BE2C (cell line): Measurements from ENCODE around the gene TAPBP.

Experiments
- DNase-seq: peaks from one replicate; pipeline ENCODE4 v3.0.0-alpha.2; 2020
- H3K27me3 ChIP-seq: fragments of 250-450 bp; sonication (Bioruptor Pico); 2 replicates; pipeline ENCODE4 v1.5.1; 2020; ENCODE audit warnings: mild to moderate bottlenecking
- H3K36me3 ChIP-seq: fragments of 250-450 bp; sonication (Bioruptor Pico); 2 replicates; pipeline ENCODE4 v1.5.1; 2020; ENCODE audit warnings: mild to moderate bottlenecking
- H3K4me1 ChIP-seq: fragments of 250-450 bp; sonication (Bioruptor Pico); 2 replicates; pipeline ENCODE4 v1.5.1; 2020
- H3K4me3 ChIP-seq: 2 replicates; pipeline ENCODE4 v1.5.1; 2011; ENCODE audit warnings: low read depth, low read length
- H3K9me3 ChIP-seq: fragments of 250-450 bp; sonication (Bioruptor Pico); 2 replicates; pipeline ENCODE4 v1.5.1; 2020
- CTCF ChIP-seq: IDR thresholded peaks from 2 replicates; pipeline ENCODE4 v1.5.1; 2012; ENCODE audit warnings: mild to moderate bottlenecking, low read depth, low read length

Gene TAPBP

GRCh38 chr6:33333666-33334065, 19.8 kb upstream of the TAPBP start:
- TF ChIP-seq CTCF: no peak
- no peaks in the 10 kb centered on the region for H3K36me3 ChIP-seq
- H3K4me1 ChIP-seq: no peaks in the 10 kb centered on the region
- H3K4me3 ChIP-seq: no peak overlapping the region
- no peaks in the 10 kb centered on the region for H3K27me3 ChIP-seq
- no peak for DNase-seq
- H3K9me3 ChIP-seq: no peaks in the 10 kb centered on the region

DNA sequence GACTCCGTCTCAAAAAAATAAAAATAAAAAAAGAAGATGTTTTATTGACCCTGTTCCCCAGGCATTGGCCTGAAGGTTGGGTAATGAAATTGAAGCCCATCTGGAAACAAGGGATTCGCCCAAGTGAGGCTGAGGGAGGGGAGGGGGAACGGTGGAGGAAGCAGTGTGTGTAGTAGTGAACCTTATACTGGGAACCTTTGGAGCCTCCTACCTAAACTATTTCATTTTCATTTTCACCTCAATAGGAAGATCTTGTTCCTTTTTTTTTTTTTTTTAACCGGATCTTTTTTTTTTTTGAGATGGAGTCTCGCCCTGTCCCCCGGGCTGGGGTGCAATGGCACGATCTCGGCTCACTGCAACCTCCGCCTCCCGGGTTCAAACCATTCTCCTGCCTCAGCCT, 16.9 kb upstream of the TAPBP start:
- no peak for TF ChIP-seq CTCF
- DNase-seq: no peak
- Histone ChIP-seq H3K9me3 (no peaks in the 10 kb centered on the region), H3K4me1 (no peaks in the 10 kb centered on the region), H3K27me3 (no peaks in the 10 kb centered on the region), H3K4me3 (no peak overlapping the region), H3K36me3 (no peaks in the 10 kb centered on the region)

GRCh38 chr6:33329058-33329457, 15.2 kb upstream of the TAPBP start:
- H3K36me3 ChIP-seq: no peaks in the 10 kb centered on the region
- H3K9me3 ChIP-seq: no peaks in the 10 kb centered on the region
- no peak for DNase-seq
- H3K4me1 ChIP-seq: no peaks in the 10 kb centered on the region
- H3K4me3 ChIP-seq: no peak overlapping the region
- no peak for TF ChIP-seq CTCF
- no peaks in the 10 kb centered on the region for H3K27me3 ChIP-seq

DNA sequence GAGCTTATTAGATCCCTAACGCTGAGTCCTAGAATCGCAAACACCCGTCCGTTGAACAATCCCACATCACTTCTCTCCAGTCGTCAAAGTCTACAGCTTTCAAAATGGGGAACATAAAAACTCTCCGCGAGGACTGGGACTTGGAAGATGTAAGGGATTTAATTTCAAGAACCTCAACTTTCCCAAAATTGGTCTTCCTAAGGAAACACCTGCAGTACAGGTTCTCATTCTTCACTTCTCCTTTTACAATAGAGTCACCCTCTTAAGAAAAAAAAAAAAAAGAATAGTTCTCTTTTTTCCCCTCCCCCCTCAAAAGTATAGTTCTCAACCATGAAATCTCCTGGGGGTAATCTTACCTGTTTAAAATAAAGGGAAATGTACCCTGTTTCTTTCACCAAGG, 10.2 kb upstream of the TAPBP start:
- H3K27me3 ChIP-seq: no peaks in the 10 kb centered on the region
- H3K36me3 ChIP-seq: peaks cover 24% of the 10 kb centered on the region
- H3K4me1 ChIP-seq: no peaks in the 10 kb centered on the region
- no peaks in the 10 kb centered on the region for H3K9me3 ChIP-seq
- TF ChIP-seq CTCF: no peak
- DNase-seq: no peak
- H3K4me3 ChIP-seq: peak overlapping the region; percentile 86

GRCh38 chr6:33323623-33323948, 9.7 kb upstream of the TAPBP start:
- Histone ChIP-seq H3K4me3 (peak overlapping the region; percentile 86), H3K27me3 (no peaks in the 10 kb centered on the region), H3K36me3 (peaks cover 29% of the 10 kb centered on the region), H3K4me1 (no peaks in the 10 kb centered on the region), H3K9me3 (no peaks in the 10 kb centered on the region)
- DNase-seq: no peak
- TF ChIP-seq CTCF: no peak

GRCh38 chr6:33321227-33321626, 7.3 kb upstream of the TAPBP start:
- Histone ChIP-seq H3K9me3 (no peaks in the 10 kb centered on the region), H3K36me3 (peaks cover 30% of the 10 kb centered on the region), H3K27me3 (no peaks in the 10 kb centered on the region), H3K4me3 (no peak overlapping the region), H3K4me1 (no peaks in the 10 kb centered on the region)
- DNase-seq: no peak
- no peak for TF ChIP-seq CTCF
